NCI-H2227 (cell line): ENCODE measurements around the gene SMAD3.

Experiments used
- DNase-seq: peaks from one replicate; lab custom pipeline; 2025; ENCODE audit not compliant: unreplicated experiment; lab: John Stamatoyannopoulos, UW

Gene SMAD3

GRCh38 chr15:67094001-67094826 lies 28.8 kb downstream of the SMAD3 start:
- no peak for DNase-seq

GRCh38 chr15:67095912-67096311 lies 30.5 kb downstream of the SMAD3 start:
- no peak for DNase-seq

GRCh38 chr15:67096546-67097294 lies 31.3 kb downstream of the SMAD3 start:
- no peak for DNase-seq

GRCh38 chr15:67097424-67097823 lies 32.0 kb downstream of the SMAD3 start:
- no peak for DNase-seq

GRCh38 chr15:67097930-67098740 lies 32.7 kb downstream of the SMAD3 start:
- DNase-seq: no peak

- DNase-seq: no peak
Observed at GRCh38 chr15:67098768-67099282, 33.4 kb downstream of the SMAD3 start.

- DNase-seq: no peak
Observed at GRCh38 chr15:67100124-67100791, 34.9 kb downstream of the SMAD3 start.

- DNase-seq: no peak
Observed at GRCh38 chr15:67100801-67101581, 35.6 kb downstream of the SMAD3 start.

- DNase-seq: no peak
Observed at GRCh38 chr15:67101911-67102598, 36.7 kb downstream of the SMAD3 start.

GRCh38 chr15:67102599-67102929 lies 37.2 kb downstream of the SMAD3 start:
- DNase-seq: no peak

GRCh38 chr15:67103021-67103420 lies 37.6 kb downstream of the SMAD3 start:
- no peak for DNase-seq

- no peak for DNase-seq
Observed at GRCh38 chr15:67103432-67103831, 38.0 kb downstream of the SMAD3 start.

GRCh38 chr15:67103869-67104268 lies 38.5 kb downstream of the SMAD3 start:
- no peak for DNase-seq

GRCh38 chr15:67104510-67104909 lies 39.1 kb downstream of the SMAD3 start:
- DNase-seq: no peak

GRCh38 chr15:67105065-67105951 lies 39.9 kb downstream of the SMAD3 start:
- no peak for DNase-seq

GRCh38 chr15:67105991-67106763 lies 40.8 kb downstream of the SMAD3 start:
- no peak for DNase-seq

GRCh38 chr15:67106764-67107013 lies 41.3 kb downstream of the SMAD3 start:
- DNase-seq: no peak
